Testis (tissue), 3 donors: ENCODE measurements around the gene TRPC4AP. TPM values are rescaled to one million over a fixed set of nuclear protein-coding genes. Genes with fewer than 3 reads are reported as not detected.

Experiments used
- DNase-seq: peaks from one replicate; pipeline ENCODE4 v3.0.0-alpha.2; 2019
- H3K27ac ChIP-seq, 2 donors: fragments of 200-600 bp; sonication (generic); one replicate each; pipeline ENCODE4 v1.5.1; 2019
- H3K27me3 ChIP-seq: fragments of 200-600 bp; sonication (generic); one replicate; pipeline ENCODE4 v1.5.1; 2019
- H3K36me3 ChIP-seq: fragments of 200-600 bp; sonication (generic); one replicate; pipeline ENCODE4 v1.5.1; 2017; ENCODE audit warnings: low read depth; ENCODE audit errors: missing control alignments
- H3K4me1 ChIP-seq: fragments of 200-600 bp; sonication (generic); one replicate; pipeline ENCODE4 v1.5.1; 2019
- H3K4me3 ChIP-seq, 2 donors: fragments of 200-600 bp; sonication (generic); one replicate each; pipeline ENCODE4 v1.5.1; 2017 to 2019
- H3K9me3 ChIP-seq: fragments of 200-600 bp; sonication (generic); one replicate; pipeline ENCODE4 v1.5.1; 2017
- CTCF ChIP-seq, 3 experiments: fragments of 450-650 bp in 2 of 3; fragments of 200-600 bp in 1 of 3; sonication (generic) in 1 of 3; IDR thresholded peaks; one replicate each; pipeline ENCODE4 v1.5.1; 2016 to 2019; ENCODE audit warnings: antibody characterized with exemption in 3 of 3, mild to moderate bottlenecking in 2 of 3, moderate library complexity in 1 of 3
- POLR2A ChIP-seq: fragments of 450-650 bp; IDR thresholded peaks from one replicate; pipeline ENCODE4 v1.6.1; 2017; ENCODE audit warnings: antibody characterized with exemption, mild to moderate bottlenecking, moderate library complexity
- WGBS, 2 donors: methylation state at CpG; one replicate each; pipeline ENCODE4 v1.1.5; 2018; 5-methylcytosine and 5-hydroxymethylcytosine counted together
- intact Hi-C: fragments of 100-400 bp; cut with DNase I; formaldehyde crosslinking; loops from one replicate; pipeline ENCODE4 v1.15.1; 2023; ENCODE audit warnings: low total_unique reads
- polyA plus RNA-seq: library from polyadenylated mRNA; stranded (reverse); fragments of 350-450 nt; fragmentation: Illumina TruSeq; extraction: RNeasy Lipid Tissue Mini Kit (QIAGEN cat#74804); gene quantifications from one replicate; pipeline ENCODE4 v1.2.3, GENCODE V29; 2014; ENCODE audit warnings: low read depth, low replicate concordance; ENCODE audit not compliant: insufficient read depth
- total RNA-seq, 2 donors: library from RNA; depleted of rRNA; stranded (reverse); fragments of >200 nt; gene quantifications; one replicate each; pipeline ENCODE4 v1.2.3, GENCODE V29; 2016

The TRPC4AP gene
- total and polyA plus RNA-seq, 3 donors from 2014 or later: 68.8 to 78.4 (median 76.6) TPM

- 79 to 100% methylated on average over 1 to 12 of the region's 12 CpGs for WGBS, 2 donors
- no peaks in the 10 kb centered on the region for H3K27me3 ChIP-seq
- TF ChIP-seq CTCF (IDR thresholded peaks at IDR 0.05): no peak
- TF ChIP-seq POLR2A: no peak
- intact Hi-C loops: no loop called here
- H3K27ac ChIP-seq: peak overlapping the region in 1 of 2 donors; percentile 36
- H3K4me1 ChIP-seq: peaks cover 11% of the 10 kb centered on the region
- no peaks in the 10 kb centered on the region for H3K9me3 ChIP-seq
- no peak for DNase-seq
- H3K4me3 ChIP-seq: no peak overlapping the region
- H3K36me3 ChIP-seq: no peaks in the 10 kb centered on the region
Measured at GRCh38 chr20:35021063-35021462, 71.5 kb downstream of the TRPC4AP start.

GRCh38 chr20:35020108-35020928, 72.3 kb downstream of the TRPC4AP start:
- no peak overlapping the region for H3K4me3 ChIP-seq
- H3K9me3 ChIP-seq: no peaks in the 10 kb centered on the region
- H3K36me3 ChIP-seq: no peaks in the 10 kb centered on the region
- 57 to 70% methylated on average over 8 of the region's 8 CpGs for WGBS, 2 donors
- no peaks in the 10 kb centered on the region for H3K27me3 ChIP-seq
- TF ChIP-seq CTCF (IDR thresholded peaks at IDR 0.05) (no peak), POLR2A (no peak)
- intact Hi-C loops: no loop called here
- peak overlapping the region in 1 of 2 donors; percentile 36 for H3K27ac ChIP-seq
- DNase-seq: peak; percentile 43
- peaks cover 11% of the 10 kb centered on the region for H3K4me1 ChIP-seq

- no peaks in the 10 kb centered on the region for H3K36me3 ChIP-seq
- H3K4me3 ChIP-seq: no peak overlapping the region
- H3K27ac ChIP-seq: no peak overlapping the region
- no peaks in the 10 kb centered on the region for H3K9me3 ChIP-seq
- H3K27me3 ChIP-seq: no peaks in the 10 kb centered on the region
- H3K4me1 ChIP-seq: peaks cover 11% of the 10 kb centered on the region
- whole genome bisulfite sequencing, 2 donors: 66 to 76% methylated on average over 11 of the region's 11 CpGs
- TF ChIP-seq CTCF (IDR thresholded peaks at IDR 0.05) (no peak), POLR2A (no peak)
- DNase-seq: no peak
- intact Hi-C loops: no loop called here
Measured at GRCh38 chr20:35018590-35019371, 73.8 kb downstream of the TRPC4AP start.

GRCh38 chr20:35017099-35017835, 75.3 kb downstream of the TRPC4AP start:
- no peak overlapping the region for H3K4me3 ChIP-seq
- no peak for DNase-seq
- no peak overlapping the region for H3K27ac ChIP-seq
- intact Hi-C loops: no loop called here
- TF ChIP-seq CTCF (IDR thresholded peaks at IDR 0.05): no peak
- TF ChIP-seq POLR2A: no peak
- H3K4me1 ChIP-seq: peaks cover 11% of the 10 kb centered on the region
- H3K9me3 ChIP-seq: no peaks in the 10 kb centered on the region
- H3K27me3 ChIP-seq: no peaks in the 10 kb centered on the region
- H3K36me3 ChIP-seq: no peaks in the 10 kb centered on the region
- 87 to 94% methylated on average over 8 of the region's 8 CpGs for WGBS, 2 donors
